Thyroid gland (tissue), 4 donors: Measurements from ENCODE around the gene MXRA5. TPM values are rescaled to one million over a fixed set of nuclear protein-coding genes. Genes with fewer than 3 reads are reported as not detected.
"Not testable (repeated sequence)": the region's sequence is repeated elsewhere in the genome, so short reads cannot be mapped to it uniquely, and the experiment has no call there.

ENCODE experiments used
- DNase-seq, 2 donors: peaks; one replicate each; pipeline ENCODE4 v3.0.0-alpha.2; 2019
- H3K27ac ChIP-seq, 3 donors: fragments of 200-600 bp; sonication (generic); 1 replicate in 2 of 3; 2 replicates in 1 of 3; pipeline ENCODE4 v1.5.1; 2016 to 2019; ENCODE audit warnings: mild to moderate bottlenecking in 1 of 3, moderate library complexity in 1 of 3
- H3K27me3 ChIP-seq: fragments of 200-600 bp; sonication (generic); one replicate; pipeline ENCODE4 v1.5.1; 2019
- H3K36me3 ChIP-seq, 2 donors: fragments of 200-600 bp; sonication (generic); one replicate each; pipeline ENCODE4 v1.5.1; 2016 to 2019
- H3K4me1 ChIP-seq, 2 donors: fragments of 200-600 bp; sonication (generic); one replicate each; pipeline ENCODE4 v1.5.1; 2017 to 2019
- H3K4me3 ChIP-seq, 3 donors: fragments of 200-600 bp; sonication (generic); replicated peaks in 1 of 3; 1 replicate in 2 of 3; 2 replicates in 1 of 3; pipeline ENCODE4 v1.5.1; 2016; ENCODE audit warnings: mild to moderate bottlenecking in 1 of 3
- H3K9me3 ChIP-seq: fragments of 200-600 bp; sonication (generic); one replicate; pipeline ENCODE4 v1.5.1; 2017
- CTCF ChIP-seq, 6 experiments: fragments of 200-600 bp in 3 of 6; fragments of 450-650 bp in 3 of 6; sonication (generic) in 3 of 6; IDR thresholded peaks; one replicate each; pipeline ENCODE4 v1.5.1; 2016 to 2019; ENCODE audit warnings: antibody characterized with exemption in 6 of 6, mild to moderate bottlenecking in 2 of 6, inconsistent platforms in 1 of 6, moderate library complexity in 1 of 6
- POLR2A ChIP-seq, 2 donors: fragments of 450-650 bp; IDR thresholded peaks; one replicate each; pipeline ENCODE4 v1.6.1; 2017; ENCODE audit warnings: antibody characterized with exemption in 2 of 2, mild to moderate bottlenecking in 2 of 2, moderate library complexity in 1 of 2
- WGBS, 2 donors: methylation state at CpG; one replicate each; pipeline ENCODE4 v1.1.5; 2017; 5-methylcytosine and 5-hydroxymethylcytosine counted together
- intact Hi-C: fragments of 100-400 bp; cut with DNase I; formaldehyde crosslinking; loops from one replicate; pipeline ENCODE4 v1.15.1; 2023
- total RNA-seq, 4 donors: library from RNA; depleted of rRNA; stranded (reverse); fragments of >200 nt; gene quantifications; one replicate each; pipeline ENCODE4 v1.2.3, GENCODE V29; 2016

MXRA5 gene
- total RNA-seq, 4 donors from 2014 or later = 31.0 to 52.8 (median 50.4) TPM

GRCh38 chrX:3374108-3374800 lies 27.8 kb upstream of the MXRA5 start:
- H3K27ac ChIP-seq = no peak overlapping the region
- H3K4me3 ChIP-seq = no peak overlapping the region
- peaks cover 13 to 20% of the 10 kb centered on the region in 2 donors for H3K4me1 ChIP-seq
- no peak for DNase-seq
- no peaks in the 10 kb centered on the region for H3K9me3 ChIP-seq
- no peaks in the 10 kb centered on the region for H3K27me3 ChIP-seq
- 87 to 97% methylated on average over 3 of the region's 3 CpGs for WGBS, 2 donors
- intact Hi-C loops = no loop called here
- no peak for TF ChIP-seq CTCF (IDR thresholded peaks at IDR 0.05)
- TF ChIP-seq POLR2A (IDR thresholded peaks at IDR 0.05) = no peak
- no peaks in the 10 kb centered on the region for H3K36me3 ChIP-seq

- H3K27me3 ChIP-seq = no peaks in the 10 kb centered on the region
- H3K36me3 ChIP-seq = no peaks in the 10 kb centered on the region
- no peaks in the 10 kb centered on the region for H3K9me3 ChIP-seq
- 91 to 92% methylated on average over 4 of the region's 4 CpGs for WGBS, 2 donors
- intact Hi-C loops = no loop called here
- peaks cover 9 to 13% of the 10 kb centered on the region in 2 donors for H3K4me1 ChIP-seq
- no peak overlapping the region for H3K27ac ChIP-seq
- DNase-seq = no peak
- TF ChIP-seq CTCF (IDR thresholded peaks at IDR 0.05) (no peak), POLR2A (IDR thresholded peaks at IDR 0.05) (no peak)
- H3K4me3 ChIP-seq = no peak overlapping the region
Observed at GRCh38 chrX:3371163-3371562, 24.7 kb upstream of the MXRA5 start.

GRCh38 chrX:3370656-3371055 lies 24.2 kb upstream of the MXRA5 start:
- H3K36me3 ChIP-seq = no peaks in the 10 kb centered on the region
- no peaks in the 10 kb centered on the region for H3K27me3 ChIP-seq
- H3K4me1 ChIP-seq = peaks cover 5 to 8% of the 10 kb centered on the region in 2 donors
- no peak for DNase-seq
- no peak overlapping the region for H3K4me3 ChIP-seq
- intact Hi-C loops = no loop called here
- no peaks in the 10 kb centered on the region for H3K9me3 ChIP-seq
- WGBS, 2 donors = 45 to 54% methylated on average over 3 of the region's 3 CpGs
- H3K27ac ChIP-seq = no peak overlapping the region
- no peak for TF ChIP-seq POLR2A (IDR thresholded peaks at IDR 0.05)
- no peak for TF ChIP-seq CTCF (IDR thresholded peaks at IDR 0.05)

- peak; percentile 68 to 71 for DNase-seq
- TF ChIP-seq POLR2A (IDR thresholded peaks at IDR 0.05) (no peak), CTCF (IDR thresholded peaks at IDR 0.05) (no peak)
- Histone ChIP-seq H3K27ac (no peak overlapping the region), H3K4me3 (no peak overlapping the region), H3K36me3 (no peaks in the 10 kb centered on the region), H3K4me1 (no peaks in the 10 kb centered on the region), H3K27me3 (no peaks in the 10 kb centered on the region), H3K9me3 (no peaks in the 10 kb centered on the region)
- WGBS, 2 donors = 48 to 71% methylated on average over 3 to 4 of the region's 4 CpGs
- intact Hi-C loops = no loop called here
Observed at GRCh38 chrX:3362956-3363355, 16.5 kb upstream of the MXRA5 start.

GRCh38 chrX:3360881-3361280 lies 14.4 kb upstream of the MXRA5 start:
- no peak for TF ChIP-seq POLR2A (IDR thresholded peaks at IDR 0.05)
- TF ChIP-seq CTCF (IDR thresholded peaks at IDR 0.05) = no peak
- H3K4me1 ChIP-seq = no peaks in the 10 kb centered on the region
- DNase-seq = no peak
- no peak overlapping the region for H3K27ac ChIP-seq
- no peaks in the 10 kb centered on the region for H3K9me3 ChIP-seq
- H3K4me3 ChIP-seq = no peak overlapping the region
- H3K27me3 ChIP-seq = no peaks in the 10 kb centered on the region
- no peaks in the 10 kb centered on the region for H3K36me3 ChIP-seq
- WGBS, 2 donors = 94 to 100% methylated on average over 2 to 12 of the region's 14 CpGs
- intact Hi-C loops = no loop called here

- H3K27me3 ChIP-seq, H3K36me3 ChIP-seq, H3K27ac ChIP-seq, DNase-seq, H3K9me3 ChIP-seq, H3K4me1 ChIP-seq, H3K4me3 ChIP-seq, intact Hi-C loops: not testable (repeated sequence)
- WGBS, 2 donors = 82 to 93% methylated on average over 3 of the region's 3 CpGs
Observed at GRCh38 chrX:3352741-3353140, 6.3 kb upstream of the MXRA5 start.
